OCI-M1 (cell line): ENCODE data around the gene COMT.

Experiments used
- DNase-seq: peaks from one replicate; lab custom pipeline; 2025; lab: John Stamatoyannopoulos, UW

Gene COMT

GRCh38 chr22:19970031-19970478 lies 28.5 kb downstream of the COMT start:
- DNase-seq, result no peak

- DNase-seq, result peak; percentile 89
These were observed 29.1 kb downstream of the COMT start for GRCh38 chr22:19970479-19971275.

DNA sequence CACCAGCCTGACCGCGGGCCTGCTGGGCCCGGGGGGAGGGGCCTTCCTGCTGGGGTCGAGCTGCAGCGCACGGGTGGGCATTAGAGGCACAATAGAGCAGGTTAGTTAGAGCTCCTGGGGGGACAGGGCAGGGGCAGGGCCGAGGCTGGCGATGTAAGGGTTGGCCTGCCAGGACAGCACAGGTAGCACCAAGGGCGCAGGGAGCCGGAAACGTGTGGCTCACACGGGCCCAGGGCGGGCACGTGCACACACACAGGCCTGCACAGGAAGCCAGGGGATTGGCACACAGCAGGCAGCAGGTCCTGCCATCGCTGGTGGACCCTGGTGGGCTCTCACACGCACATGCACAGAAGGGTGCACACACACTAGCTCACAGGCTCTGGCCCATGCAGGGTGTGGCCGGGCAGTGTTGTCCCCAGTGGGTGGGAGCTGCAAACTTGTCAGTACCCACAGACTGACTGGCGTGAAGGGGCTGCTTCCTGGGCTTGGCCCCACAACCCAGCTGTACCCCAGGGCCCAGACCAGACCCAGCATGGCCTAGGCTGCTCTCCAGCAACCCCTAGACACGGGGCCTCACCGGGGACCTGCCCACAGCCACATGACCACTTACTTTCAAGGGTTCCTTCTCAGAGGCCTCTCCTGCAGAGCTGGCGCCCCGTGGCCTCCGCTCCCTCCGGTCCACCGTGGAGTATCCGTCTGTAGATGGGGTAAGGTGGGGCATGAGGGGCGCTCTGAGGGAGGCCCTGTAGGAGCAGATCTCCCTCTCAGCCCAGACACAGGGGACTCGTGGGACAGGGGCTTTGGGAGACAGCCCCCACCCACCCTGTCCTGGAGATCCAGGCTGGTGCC lies 29.9 kb downstream of the COMT start:
- DNase-seq, result no peak

- DNase-seq, result no peak
These were observed 30.7 kb downstream of the COMT start for GRCh38 chr22:19972251-19972650.

- no peak for DNase-seq
These were observed 31.3 kb downstream of the COMT start for GRCh38 chr22:19972652-19973550.

GRCh38 chr22:19973551-19974267 lies 32.1 kb downstream of the COMT start:
- no peak for DNase-seq

GRCh38 chr22:19974268-19974861 lies 32.8 kb downstream of the COMT start:
- DNase-seq, result peak; percentile 62

DNA sequence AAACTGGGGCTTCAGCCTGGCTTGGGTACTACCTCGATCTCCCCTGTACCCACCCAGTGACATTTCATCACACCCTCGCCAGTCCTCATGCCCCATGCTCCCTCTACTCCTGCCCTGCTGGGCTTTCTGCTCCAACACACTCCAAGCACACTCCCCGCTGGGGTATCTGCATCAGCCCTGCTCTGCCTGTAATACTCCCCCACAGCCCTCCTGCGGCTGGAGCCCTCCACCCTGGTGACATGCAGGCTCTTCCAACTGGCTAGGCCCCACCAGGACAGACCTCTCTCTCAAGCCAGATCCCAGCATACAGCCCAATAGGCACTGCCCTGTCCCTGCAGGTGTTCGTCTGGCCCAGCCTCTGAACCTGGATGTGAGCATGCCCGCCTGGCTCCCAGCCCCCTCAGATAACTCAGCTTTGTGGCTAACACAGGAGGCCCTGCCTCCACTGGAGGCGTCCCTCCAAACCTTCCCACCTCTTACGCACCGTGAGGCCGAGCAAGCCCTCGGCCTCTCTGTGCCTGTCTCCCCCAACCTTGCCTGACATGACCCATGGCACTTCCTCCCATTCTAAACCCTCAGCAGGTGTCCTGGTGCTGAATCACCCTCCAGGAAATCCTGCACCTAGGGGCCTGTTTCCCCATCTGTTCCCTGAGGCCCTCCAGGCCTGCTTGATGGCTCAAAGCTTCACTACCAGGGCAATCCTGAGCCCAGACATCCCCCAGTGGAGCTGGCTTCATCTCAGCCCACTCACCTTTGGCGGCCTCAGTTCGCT lies 33.5 kb downstream of the COMT start:
- peak; percentile 68 for DNase-seq

DNA sequence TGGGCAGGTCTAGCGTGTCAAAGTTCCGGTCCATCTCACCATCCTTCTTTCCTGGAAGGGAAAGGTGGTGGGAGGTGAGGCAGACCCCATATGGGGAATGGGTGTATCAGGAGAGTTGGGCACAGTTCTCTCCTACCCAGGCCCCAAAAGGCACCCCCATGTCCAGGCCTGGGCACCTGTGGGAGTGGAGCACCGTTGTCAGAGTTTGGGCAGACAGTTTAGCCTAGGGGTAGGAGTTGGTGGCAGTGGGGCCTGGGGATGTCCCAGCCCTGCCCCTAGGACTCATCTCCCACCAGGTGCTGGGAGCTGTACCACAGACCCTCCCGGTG lies 34.1 kb downstream of the COMT start:
- DNase-seq, result no peak

DNA sequence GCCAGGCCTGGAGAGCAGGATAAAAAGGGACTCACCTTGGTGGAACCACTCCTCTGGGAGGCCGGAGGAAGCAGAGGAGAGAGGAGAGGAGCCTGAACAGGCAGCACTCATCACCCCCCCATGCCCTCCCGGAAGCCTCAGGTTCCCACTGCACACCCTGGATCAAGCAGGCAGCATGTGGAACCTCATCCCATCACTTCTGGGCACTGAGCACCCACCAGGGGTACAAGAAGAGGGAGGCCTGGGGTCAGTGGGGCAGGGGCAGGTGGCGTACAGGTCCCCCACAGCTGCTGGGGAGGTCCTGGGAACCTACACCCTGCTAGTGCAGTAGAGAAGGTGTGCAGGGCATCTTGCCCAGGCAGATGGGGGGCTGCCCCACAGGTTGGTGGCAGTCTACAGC lies 35.1 kb downstream of the COMT start:
- DNase-seq, result no peak

DNA sequence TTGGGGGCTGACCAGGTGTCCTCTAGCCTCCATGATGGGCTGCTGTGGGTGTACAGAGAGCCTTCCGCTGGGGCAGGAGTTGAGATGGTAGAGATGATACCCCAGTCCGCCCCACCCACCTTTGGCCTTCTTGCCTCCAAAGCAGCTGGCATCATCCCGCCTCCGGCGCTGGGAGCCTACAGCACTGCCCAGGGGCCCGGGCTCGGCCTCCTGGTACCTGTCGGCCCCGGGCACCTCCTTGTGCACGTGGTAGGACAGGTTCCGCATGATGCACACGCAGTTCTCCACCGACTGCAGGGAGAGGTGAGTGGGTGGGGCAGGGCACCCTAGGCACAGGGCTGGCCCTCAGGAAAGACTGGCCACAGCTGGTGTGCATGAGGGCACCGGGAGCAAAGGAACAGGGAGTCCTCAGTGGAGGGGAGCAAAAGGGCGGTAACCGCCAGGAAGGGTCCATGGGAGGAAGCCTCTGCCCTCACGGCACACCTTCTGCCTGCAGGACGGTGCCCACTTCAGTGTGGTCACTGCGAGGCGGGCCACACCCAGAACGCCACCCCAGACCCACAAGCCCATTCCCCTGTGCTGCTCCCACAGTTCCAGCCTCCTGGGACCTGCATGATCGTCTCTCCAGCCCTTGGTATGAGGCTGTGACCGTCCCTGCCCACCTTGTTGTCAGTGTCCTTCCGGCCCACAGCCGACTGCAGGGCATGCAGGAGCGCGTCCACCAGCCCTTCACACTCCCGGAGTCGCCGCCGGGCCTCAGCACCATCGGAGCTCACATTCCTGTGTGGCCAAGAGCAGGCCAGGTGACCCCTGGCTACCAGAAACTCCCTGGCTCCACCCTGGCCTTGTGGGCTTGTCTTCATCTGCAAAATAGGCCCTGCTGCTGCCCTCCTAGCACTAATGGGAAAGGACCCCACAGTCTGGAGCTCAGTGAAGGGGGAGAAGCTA lies 36.0 kb downstream of the COMT start:
- no peak for DNase-seq

DNA sequence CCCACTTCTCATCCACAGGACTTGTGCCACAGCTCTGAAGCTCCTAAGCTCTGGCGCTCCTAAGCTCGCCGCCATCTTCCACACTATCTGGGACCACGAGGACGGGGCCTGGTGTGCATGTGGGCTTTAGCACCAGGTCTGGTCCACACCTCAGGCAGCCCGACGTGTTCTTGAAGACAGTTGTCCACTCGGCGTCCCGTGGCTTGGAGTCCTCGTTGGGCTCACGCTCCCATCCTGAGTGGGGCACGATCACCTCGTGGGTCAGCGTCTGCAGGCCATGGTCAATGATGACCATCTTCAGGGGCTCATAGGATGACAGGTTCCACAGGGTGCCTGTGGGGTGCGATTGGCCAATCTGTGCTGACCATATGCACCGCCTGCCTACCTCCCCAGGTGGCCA lies 37.2 kb downstream of the COMT start:
- no peak for DNase-seq

GRCh38 chr22:19979712-19980493 lies 38.3 kb downstream of the COMT start:
- DNase-seq, result no peak

- no peak for DNase-seq
These were observed 39.2 kb downstream of the COMT start for GRCh38 chr22:19980766-19981165.

- DNase-seq, result no peak
These were observed 39.8 kb downstream of the COMT start for GRCh38 chr22:19981171-19981960.

DNA sequence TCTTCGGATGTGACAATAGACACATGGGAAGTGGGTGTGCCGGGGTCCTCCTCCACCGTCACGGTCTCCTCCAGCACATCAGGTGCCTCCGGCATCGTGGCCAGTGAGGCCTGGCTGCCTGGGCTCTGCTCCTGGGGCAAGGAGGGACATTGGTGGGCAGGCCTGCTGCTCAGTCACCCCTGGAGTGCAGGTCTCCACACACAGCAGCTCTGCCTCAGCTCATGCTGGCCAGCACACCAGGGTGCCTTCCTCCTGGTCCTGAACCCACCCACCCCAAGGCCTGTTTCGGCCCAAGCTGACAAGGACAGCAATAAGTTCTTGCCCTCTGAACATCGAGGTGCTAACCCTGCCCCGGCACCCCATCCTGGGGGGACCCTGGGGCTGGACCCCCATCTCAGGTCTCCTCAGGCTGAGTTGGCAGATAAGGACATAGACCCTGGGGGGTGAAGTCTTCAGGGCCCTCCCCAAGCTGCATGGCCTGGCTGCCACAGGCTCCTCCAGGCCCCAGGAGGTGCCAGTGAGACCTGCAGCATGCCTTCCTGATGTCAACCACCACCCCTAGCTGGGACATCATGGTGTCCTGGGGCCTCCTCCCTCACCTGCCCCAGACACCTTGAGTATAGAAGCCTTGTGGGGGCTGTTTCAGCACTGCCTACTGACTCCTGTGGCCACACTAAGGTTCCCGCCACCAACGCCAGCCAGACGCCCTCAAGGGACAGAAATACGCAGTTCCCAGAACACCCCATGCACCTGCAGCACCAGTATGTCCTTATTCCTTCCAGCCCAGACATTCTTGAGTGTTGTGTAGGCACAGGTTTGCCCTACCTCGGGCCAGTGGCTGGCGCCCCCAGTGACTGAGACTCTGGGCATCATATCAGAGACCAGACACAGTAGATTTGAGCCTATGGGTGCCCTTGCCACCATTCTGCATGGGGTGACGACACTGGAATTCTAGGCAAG lies 40.7 kb downstream of the COMT start:
- no peak for DNase-seq
